GM19324 (cell line): Measurements from ENCODE around the gene PITX3.
"Not testable (repeated sequence)": the region's sequence is repeated elsewhere in the genome, so short reads cannot be mapped to it uniquely, and the experiment has no call there.

ENCODE experiments used
- ATAC-seq: cut with Tn5 transposase; IDR thresholded peaks from one replicate; pipeline ENCODE4 v1.9.1; 2021; ENCODE audit warnings: mild to moderate bottlenecking, moderate library complexity; ENCODE audit not compliant: unreplicated experiment, low FRiP score

The PITX3 gene

DNA sequence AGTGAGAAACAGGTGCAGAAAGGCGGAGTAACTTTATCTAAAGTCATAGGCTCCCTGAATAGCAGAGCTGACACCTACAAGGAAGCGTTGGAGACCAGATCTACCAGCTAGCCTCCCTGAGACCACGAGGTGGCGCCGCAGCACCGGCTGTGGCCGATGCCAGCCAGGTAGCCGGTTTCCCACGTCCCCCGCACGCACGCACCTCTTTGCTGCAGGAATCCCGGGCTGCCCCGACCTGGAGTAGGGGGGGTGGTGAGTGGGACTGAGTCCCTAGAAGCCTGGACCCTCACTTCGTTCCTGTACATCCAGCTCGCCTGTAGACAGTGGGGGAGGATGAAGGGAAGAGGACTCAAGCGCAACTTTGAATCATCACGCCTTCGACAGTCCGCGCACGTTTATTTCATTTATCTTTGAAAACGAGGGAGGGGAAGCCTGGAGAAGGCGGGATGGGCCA, 11.5 kb downstream of the PITX3 start:
- no peak for ATAC-seq

GRCh38 chr10:102227050-102227449, 14.3 kb downstream of the PITX3 start:
- ATAC-seq, result no peak

DNA sequence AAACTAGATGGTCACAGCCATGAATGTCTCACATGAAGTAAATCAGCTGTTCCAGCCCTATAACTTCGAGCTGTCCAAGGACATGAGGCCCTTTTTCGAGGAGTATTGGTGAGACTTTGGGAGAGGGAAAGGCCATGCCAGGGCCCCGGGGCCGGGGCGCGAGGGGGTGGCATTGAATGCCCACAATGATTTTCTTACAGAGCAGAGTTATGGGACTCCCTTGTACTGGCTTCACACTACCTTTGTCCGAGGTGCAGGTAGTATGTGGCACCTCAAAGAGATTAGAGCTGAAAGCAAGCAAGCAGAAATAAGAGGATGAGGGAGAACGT, 14.8 kb downstream of the PITX3 start:
- no peak for ATAC-seq

DNA sequence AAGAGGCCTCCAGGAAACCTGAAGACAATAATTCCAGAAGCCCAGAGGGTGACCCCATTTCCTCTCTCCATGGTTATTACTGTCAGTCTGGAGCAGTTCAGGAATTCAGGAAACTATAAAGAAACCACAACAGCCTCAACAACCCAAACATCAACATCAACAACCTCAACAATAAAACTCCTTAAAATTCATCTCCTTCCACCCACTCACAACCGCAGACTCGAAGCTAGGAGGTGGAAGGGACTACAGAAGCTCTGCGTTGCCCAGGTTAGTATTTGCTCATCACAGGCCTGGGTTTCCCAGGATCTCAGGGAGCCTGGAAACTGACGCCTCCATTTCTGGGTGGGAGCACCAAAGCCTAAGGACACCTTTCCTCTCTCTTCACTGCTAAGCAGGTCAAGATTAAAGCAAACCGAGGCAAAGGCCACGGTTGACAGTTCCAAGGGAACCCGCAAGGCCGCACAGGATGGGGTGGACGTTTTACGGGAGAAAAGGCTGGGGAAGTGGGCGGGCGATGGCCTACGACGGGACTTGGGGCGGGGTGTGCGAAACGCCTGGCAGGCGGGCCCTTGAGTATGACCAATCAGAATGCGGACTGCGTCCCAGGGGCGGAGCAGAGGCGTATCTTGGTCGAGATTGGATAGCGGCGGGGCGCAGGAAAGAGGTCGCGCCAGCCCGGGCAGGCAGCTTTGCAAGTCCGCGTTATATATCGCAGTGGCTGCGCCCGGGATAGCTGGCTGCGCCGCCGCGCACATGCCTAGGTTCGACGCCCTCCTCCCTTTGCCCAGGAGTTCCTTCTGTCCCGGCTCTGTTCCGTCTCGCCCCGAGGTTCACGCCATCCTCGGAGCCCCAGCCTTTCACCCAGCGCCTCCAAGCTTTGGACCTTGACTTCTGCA, 15.4 kb downstream of the PITX3 start, which contains the start of gene ELOVL3:
TSS of gene ELOVL3 (plus strand) at position 654 of the 896 bp plus-strand sequence. CDS start 250 bp downstream, outside the sequence.
- ATAC-seq, result peak; percentile 84

DNA sequence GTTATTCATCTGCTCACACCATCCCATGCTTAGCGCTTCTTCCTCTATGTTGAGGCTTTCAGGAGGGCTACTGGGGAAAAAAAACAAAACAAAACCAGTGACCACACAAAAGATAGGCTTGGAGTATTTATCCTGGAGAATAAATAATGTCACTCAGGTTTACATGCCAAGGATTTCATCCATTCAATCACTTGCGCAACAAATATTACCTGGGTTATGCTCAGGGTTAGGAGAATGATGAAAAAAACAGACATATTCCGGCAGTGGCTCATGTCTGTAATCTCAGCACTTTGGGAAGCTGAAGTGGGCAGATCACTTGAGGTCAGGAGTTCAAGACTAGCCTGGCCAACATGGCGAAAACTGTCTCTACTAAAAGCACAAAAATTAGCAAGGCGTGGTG, 18.5 kb downstream of the PITX3 start:
- no peak for ATAC-seq

DNA sequence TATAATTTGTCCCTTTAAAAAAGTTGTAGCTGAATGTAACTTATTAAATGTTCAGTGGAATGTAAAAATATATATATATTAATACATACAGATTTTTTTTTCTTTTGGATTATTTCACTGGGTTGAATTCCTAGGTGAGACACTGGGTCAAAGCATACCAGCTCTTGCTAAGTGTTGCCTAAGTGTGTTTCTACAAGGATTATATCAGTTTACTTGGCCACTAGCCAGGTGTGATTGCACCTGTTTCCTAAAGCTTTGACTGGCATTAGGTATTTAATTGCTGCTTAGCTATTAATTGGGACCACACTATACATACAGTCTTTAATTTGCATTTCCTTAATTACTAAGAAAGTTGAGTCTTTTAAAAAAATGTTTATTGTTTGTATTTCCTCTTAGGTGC, 20.7 kb downstream of the PITX3 start:
- no peak for ATAC-seq

DNA sequence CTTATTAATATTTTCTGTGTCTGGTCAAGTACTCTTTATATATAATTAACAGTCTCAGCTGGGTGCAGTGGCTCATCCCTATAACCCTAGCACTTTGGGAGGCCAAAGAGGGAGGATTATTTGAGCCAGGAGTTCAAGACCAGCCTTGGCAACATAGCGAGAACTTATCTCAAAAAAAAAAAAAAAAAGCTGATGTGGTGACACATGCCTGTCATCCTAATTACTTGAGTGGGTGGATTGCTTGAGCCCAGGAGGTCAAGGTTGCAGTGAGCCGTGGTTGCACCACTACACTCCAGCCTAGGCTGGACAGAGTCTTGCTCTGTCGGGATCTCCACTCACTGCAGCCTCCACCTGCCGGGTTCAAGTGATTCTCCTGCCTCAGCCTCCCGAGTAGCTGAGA, 21.9 kb downstream of the PITX3 start:
- ATAC-seq, result no peak

- not testable (repeated sequence) for ATAC-seq
These were observed 27.7 kb downstream of the PITX3 start for GRCh38 chr10:102213599-102213998.

- no peak for ATAC-seq
These were observed 29.6 kb downstream of the PITX3 start for GRCh38 chr10:102211615-102212299.

- ATAC-seq, result no peak
These were observed 32.8 kb downstream of the PITX3 start for GRCh38 chr10:102208311-102209035.

GRCh38 chr10:102202386-102202785, 38.9 kb downstream of the PITX3 start:
- no peak for ATAC-seq

DNA sequence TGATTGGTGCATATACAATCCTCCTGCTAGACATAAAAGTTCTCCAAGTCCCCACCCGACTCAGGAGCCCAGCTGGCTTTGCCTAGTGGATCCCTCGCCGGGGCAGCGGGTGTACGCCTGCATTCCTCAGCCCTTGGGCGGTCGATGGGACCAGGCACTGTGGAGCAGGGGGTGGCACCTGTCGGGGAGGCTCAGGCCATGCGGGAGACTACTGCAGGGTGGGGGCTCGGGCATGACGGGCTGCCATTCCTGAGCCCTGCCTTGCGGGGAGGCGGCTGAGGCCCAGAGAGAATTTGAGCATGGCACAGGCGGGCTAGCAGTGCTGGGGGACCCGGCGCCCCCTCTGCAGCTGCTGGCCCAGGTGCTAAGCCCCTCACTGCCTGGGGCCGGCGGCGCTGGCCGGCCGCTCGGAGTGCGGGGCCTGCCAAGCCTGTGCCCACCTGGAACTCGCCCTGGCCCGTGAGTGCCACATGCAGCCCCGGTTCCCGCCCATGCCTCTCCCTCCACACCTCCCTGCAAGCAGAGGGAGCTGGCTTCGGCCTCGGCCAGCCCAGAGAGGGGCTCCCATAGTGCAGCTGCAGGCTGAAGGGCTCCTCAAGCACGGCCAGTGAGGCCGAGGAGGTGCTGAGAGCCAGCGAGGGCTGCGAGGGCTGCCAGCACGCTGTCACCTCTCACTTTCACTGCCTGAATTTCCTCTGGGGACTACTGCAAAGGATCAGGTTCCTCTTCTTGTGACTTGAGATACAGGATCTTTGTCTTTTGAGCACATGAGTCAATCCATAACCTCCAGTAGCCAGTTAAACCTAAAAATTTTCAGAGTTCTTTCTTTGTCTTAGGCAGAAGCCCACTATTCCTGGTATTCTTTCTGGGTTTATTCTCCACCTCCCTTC, 40.3 kb downstream of the PITX3 start:
- no peak for ATAC-seq

- no peak for ATAC-seq
These were observed 43.3 kb downstream of the PITX3 start for GRCh38 chr10:102198027-102198426.

- ATAC-seq, result no peak
These were observed 44.4 kb downstream of the PITX3 start for GRCh38 chr10:102196893-102197292.

GRCh38 chr10:102195296-102195870, 45.9 kb downstream of the PITX3 start:
- no peak for ATAC-seq

GRCh38 chr10:102191956-102192355, 49.4 kb downstream of the PITX3 start:
- ATAC-seq, result no peak

GRCh38 chr10:102188941-102189898, 52.1 kb downstream of the PITX3 start:
- ATAC-seq, result not testable (repeated sequence)

DNA sequence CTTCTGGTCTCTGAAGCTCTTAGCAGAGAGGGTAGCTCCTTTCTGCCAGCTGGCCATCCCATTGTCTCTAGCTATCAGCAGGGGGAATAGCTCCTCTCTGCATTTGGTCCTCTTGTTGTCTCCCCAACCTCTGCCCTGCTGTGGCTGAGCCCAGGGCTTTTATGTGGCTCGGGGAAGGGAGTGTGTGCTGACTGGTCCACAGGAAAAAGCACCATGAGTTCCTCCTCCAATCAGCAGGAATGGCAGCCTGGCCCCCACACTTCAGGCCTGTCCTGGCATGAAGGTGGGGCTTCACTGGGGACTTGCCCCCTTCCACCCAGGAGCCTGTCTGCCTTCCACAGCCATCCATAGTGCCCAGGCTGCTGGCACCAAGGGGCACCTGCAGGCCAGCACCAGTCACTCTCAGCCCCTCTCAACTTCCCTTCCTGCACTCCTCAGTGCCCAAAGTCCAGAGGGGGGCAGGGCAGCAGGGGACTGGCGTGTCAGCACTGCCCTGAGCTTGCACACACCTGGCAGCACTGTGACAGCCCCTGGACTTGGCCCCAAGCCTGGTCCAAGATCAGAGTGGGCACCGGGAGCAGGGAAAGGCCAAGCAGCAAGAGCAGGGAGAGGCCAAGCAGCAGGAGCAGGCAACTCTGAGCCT, 52.9 kb downstream of the PITX3 start:
- no peak for ATAC-seq
